ENCODE measurements around the gene CKAP5.
A peak's percentile ranks its signal among the peaks of the same experiment; 100 is the strongest.

GRCh38 chr11:46808799-46809431 is 37.2 kb downstream of the CKAP5 start:
- TF ChIP-seq CTCF (conservative IDR thresholded peaks at IDR 0.05; ENCODE audit: low read length) (peak; percentile 88), EZH2phosphoT487 (IDR thresholded peaks at IDR 0.05; ENCODE audit: borderline replicate concordance, low read depth, low read length) (no peak)
